Measurements from ENCODE around the gene CRELD2.

GRCh38 chr22:49871482-49871881 is 47.0 kb upstream of the CRELD2 start:
- TF ChIP-seq CTCF (IDR thresholded peaks at IDR 0.05), result no peak
- TF ChIP-seq POLR2A (IDR thresholded peaks at IDR 0.05), result no peak

Measured in tibial nerve (tissue), 3 donors.